H9 (cell line): ENCODE measurements around the gene SNX18. TPM values are rescaled to one million over a fixed set of nuclear protein-coding genes. Genes with fewer than 3 reads are reported as not detected.

Source experiments
- DNase-seq: peaks from one replicate; pipeline ENCODE4 v3.0.0-alpha.2; 2017
- H2AFZ ChIP-seq: one replicate; pipeline ENCODE4 v1.6.1; 2013; ENCODE audit warnings: mild to moderate bottlenecking, low read length, control low read depth, moderate library complexity
- H2AK5ac ChIP-seq: 2 replicates; pipeline ENCODE4 v1.6.1; 2013; ENCODE audit warnings: low read length, control low read depth, mixed read lengths; ENCODE audit not compliant: insufficient read length
- H2BK120ac ChIP-seq: one replicate; pipeline ENCODE4 v1.6.1; 2013; ENCODE audit warnings: low read depth, mild to moderate bottlenecking, low read length, control low read depth, inconsistent platforms; ENCODE audit not compliant: poor library complexity, severe bottlenecking
- H2BK12ac ChIP-seq: 2 replicates; pipeline ENCODE4 v1.6.1; 2013; ENCODE audit warnings: low read length, control low read depth, mixed read lengths, low read depth; ENCODE audit not compliant: insufficient read length
- H2BK15ac ChIP-seq: 2 replicates; pipeline ENCODE4 v1.6.1; 2013; ENCODE audit warnings: low read depth, low read length, control low read depth
- H2BK20ac ChIP-seq: one replicate; pipeline ENCODE4 v1.6.1; 2013; ENCODE audit warnings: low read depth, mild to moderate bottlenecking, low read length, control low read depth, inconsistent platforms; ENCODE audit not compliant: poor library complexity, severe bottlenecking
- H2BK5ac ChIP-seq: 2 replicates; pipeline ENCODE4 v1.6.1; 2013; ENCODE audit warnings: low read length, control low read depth, mixed read lengths; ENCODE audit not compliant: insufficient read length
- H3K14ac ChIP-seq: 2 replicates; pipeline ENCODE4 v1.6.1; 2013; ENCODE audit warnings: low read length, control low read depth; ENCODE audit not compliant: insufficient read depth
- H3K18ac ChIP-seq: 2 replicates; pipeline ENCODE4 v1.6.1; 2013; ENCODE audit warnings: low read depth, mild to moderate bottlenecking, mixed read lengths, low read length, control low read depth; ENCODE audit not compliant: insufficient read length
- H3K23ac ChIP-seq: 2 replicates; pipeline ENCODE4 v1.6.1; 2013; ENCODE audit warnings: low read length, control low read depth, mixed read lengths, low read depth; ENCODE audit not compliant: insufficient read length
- H3K23me2 ChIP-seq: 2 replicates; pipeline ENCODE4 v1.6.1; 2013; ENCODE audit warnings: low read depth, mild to moderate bottlenecking, mixed read lengths, low read length, control low read depth; ENCODE audit not compliant: insufficient read length, poor library complexity, severe bottlenecking
- H3K27ac ChIP-seq: 2 replicates; pipeline ENCODE4 v1.5.1; 2013; ENCODE audit warnings: low read length, control low read depth, mixed read lengths, low read depth; ENCODE audit not compliant: insufficient read length
- H3K27me3 ChIP-seq: 2 replicates; pipeline ENCODE4 v1.6.1; 2013; ENCODE audit warnings: low read length, control low read depth, inconsistent platforms; ENCODE audit not compliant: insufficient read depth
- H3K4ac ChIP-seq: 2 replicates; pipeline ENCODE4 v1.6.1; 2013; ENCODE audit warnings: low read depth, mild to moderate bottlenecking, control low read depth, inconsistent platforms, low read length, moderate library complexity
- H3K4me1 ChIP-seq: 2 replicates; pipeline ENCODE4 v1.6.1; 2013; ENCODE audit warnings: low read length, control low read depth, inconsistent platforms; ENCODE audit not compliant: insufficient read depth
- H3K4me2 ChIP-seq: 2 replicates; pipeline ENCODE4 v1.6.1; 2013; ENCODE audit warnings: low read length, control low read depth, mixed read lengths; ENCODE audit not compliant: insufficient read length, insufficient read depth
- H3K56ac ChIP-seq: 2 replicates; pipeline ENCODE4 v1.6.1; 2013; ENCODE audit warnings: low read depth, mild to moderate bottlenecking, mixed read lengths, low read length, control low read depth; ENCODE audit not compliant: insufficient read length
- H3K79me1 ChIP-seq: 2 replicates; pipeline ENCODE4 v1.6.1; 2013; ENCODE audit warnings: low read depth, mild to moderate bottlenecking, moderate library complexity, low read length, control low read depth, inconsistent platforms; ENCODE audit not compliant: insufficient read depth, poor library complexity, severe bottlenecking
- H3K79me2 ChIP-seq: 2 replicates; pipeline ENCODE4 v1.6.1; 2013; ENCODE audit warnings: low read length, control low read depth, inconsistent platforms; ENCODE audit not compliant: insufficient read depth
- H3K9ac ChIP-seq: 2 replicates; pipeline ENCODE4 v1.6.1; 2013; ENCODE audit warnings: low read length, control low read depth, mixed read lengths; ENCODE audit not compliant: insufficient read length; ENCODE audit errors: extremely low read depth
- H3K9me3 ChIP-seq: one replicate; pipeline ENCODE4 v1.6.1; 2013; ENCODE audit warnings: low read depth, low read length, inconsistent platforms; ENCODE audit not compliant: control insufficient read depth
- H3T11ph ChIP-seq: one replicate; pipeline ENCODE4 v1.6.1; 2013; ENCODE audit warnings: mild to moderate bottlenecking, low read length, control low read depth, inconsistent platforms
- H4K20me1 ChIP-seq: one replicate; pipeline ENCODE4 v1.6.1; 2013; ENCODE audit not compliant: control insufficient read depth, insufficient read length, insufficient read depth
- H4K5ac ChIP-seq: 2 replicates; pipeline ENCODE4 v1.6.1; 2013; ENCODE audit warnings: low read depth, mild to moderate bottlenecking, mixed read lengths, low read length, control low read depth; ENCODE audit not compliant: insufficient read length
- H4K8ac ChIP-seq: replicated peaks from 2 replicates; pipeline ENCODE4 v1.6.1; 2013; ENCODE audit warnings: low read length, control low read depth, mixed read lengths, low read depth; ENCODE audit not compliant: insufficient read length
- H4K91ac ChIP-seq: 2 replicates; pipeline ENCODE4 v1.6.1; 2013; ENCODE audit warnings: low read depth, mild to moderate bottlenecking, moderate library complexity, mixed read lengths, low read length, control low read depth; ENCODE audit not compliant: insufficient read length
- H3K27ac Mint-ChIP-seq, 3 experiments: 2 replicates in 2 of 3; 3 replicates in 1 of 3; pipeline ENCODE4 v1.8.0; 2020 to 2021; ENCODE audit warnings: mixed read lengths in 3 of 3, mild to moderate bottlenecking in 1 of 3, moderate library complexity in 1 of 3
- H3K27me3 Mint-ChIP-seq: 2 replicates; pipeline ENCODE4 v1.8.0; 2021; ENCODE audit warnings: low read depth, mild to moderate bottlenecking, moderate library complexity, mixed read lengths
- H3K36me3 Mint-ChIP-seq, 3 experiments: 2 replicates in 2 of 3; 3 replicates in 1 of 3; pipeline ENCODE4 v1.8.0; 2020 to 2021; ENCODE audit warnings: low read depth in 3 of 3, mixed read lengths in 3 of 3; ENCODE audit not compliant: insufficient read depth in 1 of 3
- H3K4me1 Mint-ChIP-seq, 2 experiments: 2 replicates each; pipeline ENCODE4 v1.8.0; 2020; ENCODE audit warnings: mixed read lengths in 2 of 2
- H3K4me3 Mint-ChIP-seq, 2 experiments: 2 replicates in 1 of 2; 3 replicates in 1 of 2; pipeline ENCODE4 v1.8.0; 2020 to 2021; ENCODE audit warnings: mild to moderate bottlenecking in 2 of 2, mixed read lengths in 2 of 2, moderate library complexity in 1 of 2
- H3K9me3 Mint-ChIP-seq, 2 experiments: 2 replicates in 1 of 2; 3 replicates in 1 of 2; pipeline ENCODE4 v1.8.0; 2020; ENCODE audit warnings: mild to moderate bottlenecking in 2 of 2, mixed read lengths in 2 of 2, moderate library complexity in 1 of 2
- CTCF ChIP-seq: fragments of 200-600 bp; sonication (generic); conservative IDR thresholded peaks from 3 replicates; pipeline ENCODE4 v1.8.0; 2021; ENCODE audit warnings: antibody characterized with exemption, mild to moderate bottlenecking
- WGBS: extraction: QIAGEN DNeasy Blood & Tissue Kit; methylation state at CpG from one replicate; pipeline ENCODE4 v1.1.7; 2013; ENCODE audit warnings: missing lambda C conversion rate, low lambda C conversion rate, mixed read lengths; ENCODE audit not compliant: insufficient read length; ENCODE audit errors: extremely low coverage; 5-methylcytosine and 5-hydroxymethylcytosine counted together
- total RNA-seq: library from RNA; stranded (reverse); gene quantifications from 2 replicates; pipeline ENCODE4 v1.2.1, GENCODE V29; 2021

SNX18 gene
- total RNA-seq, 1 experiment from 2014 or later = 17.2 TPM

- no peak overlapping the region for H3K18ac ChIP-seq
- H3K9me3 Mint-ChIP-seq = no peaks in the 10 kb centered on the region
- H4K8ac ChIP-seq = no peak overlapping the region
- no peak overlapping the region for H3K56ac ChIP-seq
- no peaks in the 10 kb centered on the region; a peak in 1 of 7 replicates for H3K36me3 Mint-ChIP-seq
- no peak for TF ChIP-seq CTCF
- DNase-seq = no peak
- H2AFZ ChIP-seq = no peak overlapping the region
- no peaks in the 10 kb centered on the region for H3K79me2 ChIP-seq
- H2BK12ac ChIP-seq = no peak overlapping the region
- H4K20me1 ChIP-seq = no peaks in the 10 kb centered on the region
- no peak overlapping the region for H3K9ac ChIP-seq
- H2BK15ac ChIP-seq = no peak overlapping the region
- H3K4me1 Mint-ChIP-seq = no peaks in the 10 kb centered on the region
- no peak overlapping the region for H3K27ac ChIP-seq
- H3K4me3 Mint-ChIP-seq = no peak overlapping the region
- H2AK5ac ChIP-seq = no peak overlapping the region
- no peak overlapping the region for H3K23ac ChIP-seq
- H3K4ac ChIP-seq = no peak overlapping the region
- H3K27ac Mint-ChIP-seq = no peak overlapping the region
- H3K27me3 Mint-ChIP-seq = no peaks in the 10 kb centered on the region
- no peak overlapping the region for H3K14ac ChIP-seq
- no peaks in the 10 kb centered on the region for H3K23me2 ChIP-seq
- H2BK20ac ChIP-seq = no peak overlapping the region
- no peaks in the 10 kb centered on the region for H3K79me1 ChIP-seq
- H3T11ph ChIP-seq = no peak overlapping the region
- no peak overlapping the region for H4K91ac ChIP-seq
- no peak overlapping the region for H4K5ac ChIP-seq
- no peak overlapping the region for H2BK5ac ChIP-seq
- H3K9me3 ChIP-seq = no peaks in the 10 kb centered on the region
- no CpG with 5 or more reads among the region's 8 CpGs for WGBS
- H3K4me2 ChIP-seq = no peak overlapping the region
- H2BK120ac ChIP-seq = no peak overlapping the region
- H3K27me3 ChIP-seq = no peaks in the 10 kb centered on the region
- no peaks in the 10 kb centered on the region for H3K4me1 ChIP-seq
These were observed 33.7 kb downstream of the SNX18 start for GRCh38 chr5:54551292-54551691.
